Thyroid gland (tissue), 4 donors: Measurements from ENCODE around the gene APLNR. TPM values are rescaled to one million over a fixed set of nuclear protein-coding genes. Genes with fewer than 3 reads are reported as not detected.

Source experiments
- DNase-seq, 2 donors: peaks; one replicate each; pipeline ENCODE4 v3.0.0-alpha.2; 2019
- H3K27ac ChIP-seq, 3 donors: fragments of 200-600 bp; sonication (generic); 1 replicate in 2 of 3; 2 replicates in 1 of 3; pipeline ENCODE4 v1.5.1; 2016 to 2019; ENCODE audit warnings: mild to moderate bottlenecking in 1 of 3, moderate library complexity in 1 of 3
- H3K27me3 ChIP-seq: fragments of 200-600 bp; sonication (generic); one replicate; pipeline ENCODE4 v1.5.1; 2019
- H3K36me3 ChIP-seq, 2 donors: fragments of 200-600 bp; sonication (generic); one replicate each; pipeline ENCODE4 v1.5.1; 2016 to 2019
- H3K4me1 ChIP-seq, 2 donors: fragments of 200-600 bp; sonication (generic); one replicate each; pipeline ENCODE4 v1.5.1; 2017 to 2019
- H3K4me3 ChIP-seq, 3 donors: fragments of 200-600 bp; sonication (generic); replicated peaks in 1 of 3; 1 replicate in 2 of 3; 2 replicates in 1 of 3; pipeline ENCODE4 v1.5.1; 2016; ENCODE audit warnings: mild to moderate bottlenecking in 1 of 3
- H3K9me3 ChIP-seq: fragments of 200-600 bp; sonication (generic); one replicate; pipeline ENCODE4 v1.5.1; 2017
- POLR2A ChIP-seq, 2 donors: fragments of 450-650 bp; IDR thresholded peaks; one replicate each; pipeline ENCODE4 v1.6.1; 2017; ENCODE audit warnings: antibody characterized with exemption in 2 of 2, mild to moderate bottlenecking in 2 of 2, moderate library complexity in 1 of 2
- WGBS, 2 donors: methylation state at CpG; one replicate each; pipeline ENCODE4 v1.1.5; 2017; 5-methylcytosine and 5-hydroxymethylcytosine counted together
- intact Hi-C: fragments of 100-400 bp; cut with DNase I; formaldehyde crosslinking; loops from one replicate; pipeline ENCODE4 v1.15.1; 2023
- total RNA-seq, 4 donors: library from RNA; depleted of rRNA; stranded (reverse); fragments of >200 nt; gene quantifications; one replicate each; pipeline ENCODE4 v1.2.3, GENCODE V29; 2016
- TF ChIP-seq, protein P1 (sequence below), 6 experiments: fragments of 200-600 bp in 3 of 6; fragments of 450-650 bp in 3 of 6; sonication (generic) in 3 of 6; IDR thresholded peaks; one replicate each; pipeline ENCODE4 v1.5.1; 2016 to 2019; ENCODE audit warnings: antibody characterized with exemption in 6 of 6, mild to moderate bottlenecking in 2 of 6, inconsistent platforms in 1 of 6, moderate library complexity in 1 of 6

APLNR gene
- total RNA-seq, 4 donors from 2014 or later, result 4.4 to 6.1 (median 4.8) TPM

DNA sequence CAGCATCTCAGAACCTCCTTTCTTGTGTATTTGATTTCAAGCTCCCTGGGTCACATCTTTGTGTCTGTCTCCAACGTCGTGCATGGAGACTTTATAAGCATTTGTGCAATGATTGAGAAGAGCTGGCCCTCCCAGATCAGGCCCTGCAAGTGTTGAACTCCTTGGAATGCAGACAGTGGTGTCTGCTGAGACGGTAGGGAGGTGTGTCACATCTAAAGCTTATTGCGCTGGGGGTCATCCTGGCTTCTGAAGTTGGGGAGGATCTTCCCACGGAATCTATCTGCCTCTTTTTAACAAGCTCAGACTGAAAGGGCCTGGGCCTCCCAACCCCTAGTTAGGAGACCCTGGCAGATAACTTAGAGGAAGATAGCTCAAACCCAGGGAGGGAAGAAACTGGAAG lies 6.7 kb downstream of the APLNR start:
- Histone ChIP-seq H3K4me1 (no peaks in the 10 kb centered on the region), H3K9me3 (no peaks in the 10 kb centered on the region), H3K27me3 (no peaks in the 10 kb centered on the region), H3K36me3 (no peaks in the 10 kb centered on the region), H3K4me3 (no peak overlapping the region), H3K27ac (no peak overlapping the region)
- no peak for TF ChIP-seq POLR2A (IDR thresholded peaks at IDR 0.05)
- TF ChIP-seq, protein P1, sequence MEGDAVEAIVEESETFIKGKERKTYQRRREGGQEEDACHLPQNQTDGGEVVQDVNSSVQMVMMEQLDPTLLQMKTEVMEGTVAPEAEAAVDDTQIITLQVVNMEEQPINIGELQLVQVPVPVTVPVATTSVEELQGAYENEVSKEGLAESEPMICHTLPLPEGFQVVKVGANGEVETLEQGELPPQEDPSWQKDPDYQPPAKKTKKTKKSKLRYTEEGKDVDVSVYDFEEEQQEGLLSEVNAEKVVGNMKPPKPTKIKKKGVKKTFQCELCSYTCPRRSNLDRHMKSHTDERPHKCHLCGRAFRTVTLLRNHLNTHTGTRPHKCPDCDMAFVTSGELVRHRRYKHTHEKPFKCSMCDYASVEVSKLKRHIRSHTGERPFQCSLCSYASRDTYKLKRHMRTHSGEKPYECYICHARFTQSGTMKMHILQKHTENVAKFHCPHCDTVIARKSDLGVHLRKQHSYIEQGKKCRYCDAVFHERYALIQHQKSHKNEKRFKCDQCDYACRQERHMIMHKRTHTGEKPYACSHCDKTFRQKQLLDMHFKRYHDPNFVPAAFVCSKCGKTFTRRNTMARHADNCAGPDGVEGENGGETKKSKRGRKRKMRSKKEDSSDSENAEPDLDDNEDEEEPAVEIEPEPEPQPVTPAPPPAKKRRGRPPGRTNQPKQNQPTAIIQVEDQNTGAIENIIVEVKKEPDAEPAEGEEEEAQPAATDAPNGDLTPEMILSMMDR (IDR thresholded peaks at IDR 0.05), result no peak
- intact Hi-C loops, result no loop called here
- 41 to 65% methylated on average over 5 of the region's 5 CpGs for WGBS, 2 donors
- no peak for DNase-seq

DNA sequence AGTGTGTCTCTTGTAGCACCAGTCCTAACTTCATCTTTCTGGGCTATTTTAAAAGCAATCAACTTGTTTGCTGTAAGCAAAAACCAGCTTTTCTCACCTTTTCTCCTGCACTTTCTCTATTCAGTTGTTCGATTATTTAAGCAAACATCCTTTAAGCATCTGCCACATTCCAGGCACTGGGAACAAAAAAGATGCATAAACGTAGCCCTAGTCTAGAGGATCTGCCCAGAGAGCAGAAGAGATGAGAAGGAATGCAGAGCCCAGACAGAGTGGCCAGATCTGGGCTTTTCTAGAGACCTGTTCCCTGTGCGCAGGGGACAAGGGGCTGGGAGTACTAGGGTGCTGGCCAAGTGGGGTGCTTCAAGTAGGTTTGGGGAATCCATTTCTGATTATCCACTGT lies 8.4 kb downstream of the APLNR start:
- TF ChIP-seq, protein P1 (IDR thresholded peaks at IDR 0.05), result no peak
- no peak for TF ChIP-seq POLR2A (IDR thresholded peaks at IDR 0.05)
- intact Hi-C loops, result no loop called here
- no peaks in the 10 kb centered on the region for H3K27me3 ChIP-seq

DNA sequence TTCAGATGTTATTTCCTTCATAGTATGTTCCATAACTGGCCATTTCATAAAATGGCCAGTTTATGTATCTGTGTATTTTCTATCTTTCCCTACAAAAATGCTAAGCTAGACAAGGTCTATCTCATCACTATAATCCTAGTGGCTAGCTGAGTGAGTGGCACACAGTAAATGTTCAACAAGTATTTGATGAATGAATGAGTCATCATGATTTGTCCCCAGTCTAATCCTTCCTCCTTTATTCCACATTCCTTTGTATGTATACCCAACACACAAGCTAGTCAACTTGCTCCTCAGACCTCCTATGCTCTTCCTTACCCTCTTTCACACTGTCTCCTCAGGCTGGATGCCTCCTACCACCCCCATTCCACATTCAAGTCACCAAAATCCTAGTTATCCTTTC lies 12.5 kb downstream of the APLNR start:
- no peak for DNase-seq
- TF ChIP-seq POLR2A (IDR thresholded peaks at IDR 0.05), result no peak
- TF ChIP-seq, protein P1 (IDR thresholded peaks at IDR 0.05), result no peak
- no peak overlapping the region for H3K27ac ChIP-seq
- H3K9me3 ChIP-seq, result no peaks in the 10 kb centered on the region
- H3K36me3 ChIP-seq, result no peaks in the 10 kb centered on the region
- H3K27me3 ChIP-seq, result no peaks in the 10 kb centered on the region
- H3K4me3 ChIP-seq, result no peak overlapping the region
- no peaks in the 10 kb centered on the region for H3K4me1 ChIP-seq
- intact Hi-C loops, result no loop called here

More for the DNA sequence above, 8.4 kb downstream of the APLNR start:
- no peak overlapping the region for H3K4me3 ChIP-seq
- no peaks in the 10 kb centered on the region for H3K36me3 ChIP-seq
- DNase-seq, result no peak
- no peak overlapping the region for H3K27ac ChIP-seq
- 76% methylated on average over 3 of the region's 3 CpGs for WGBS, 2 donors
- no peaks in the 10 kb centered on the region for H3K9me3 ChIP-seq
- H3K4me1 ChIP-seq, result no peaks in the 10 kb centered on the region

DNA sequence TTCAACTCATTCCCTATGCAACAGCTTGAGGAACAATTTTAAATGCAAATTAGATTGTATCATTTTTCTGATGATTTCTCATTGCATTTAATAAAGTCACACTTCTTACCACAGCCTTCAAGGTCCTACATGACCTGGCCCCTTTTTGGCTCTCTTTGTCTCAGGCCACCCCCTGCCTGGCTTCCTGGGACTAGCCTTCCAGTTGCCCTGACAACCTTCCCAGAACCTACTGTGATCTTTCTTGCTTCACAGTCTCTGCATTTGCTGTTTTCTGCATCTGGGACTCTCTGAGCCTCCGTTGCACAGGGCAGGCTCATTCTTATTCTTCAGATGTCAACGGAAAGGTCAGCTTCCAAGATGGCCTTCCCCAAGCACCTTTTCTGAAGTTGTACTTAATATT lies 12.9 kb downstream of the APLNR start:
- WGBS, 2 donors, result 83 to 91% methylated on average over 2 of the region's 2 CpGs
- intact Hi-C loops, result no loop called here
- peaks cover 0 to 3% of the 10 kb centered on the region in 2 donors for H3K4me1 ChIP-seq
- H3K4me3 ChIP-seq, result no peak overlapping the region
- TF ChIP-seq POLR2A (IDR thresholded peaks at IDR 0.05), result no peak
- TF ChIP-seq, protein P1 (IDR thresholded peaks at IDR 0.05), result no peak
- no peaks in the 10 kb centered on the region for H3K9me3 ChIP-seq
- H3K27ac ChIP-seq, result no peak overlapping the region
- H3K27me3 ChIP-seq, result no peaks in the 10 kb centered on the region
- no peak for DNase-seq
- H3K36me3 ChIP-seq, result no peaks in the 10 kb centered on the region

DNA sequence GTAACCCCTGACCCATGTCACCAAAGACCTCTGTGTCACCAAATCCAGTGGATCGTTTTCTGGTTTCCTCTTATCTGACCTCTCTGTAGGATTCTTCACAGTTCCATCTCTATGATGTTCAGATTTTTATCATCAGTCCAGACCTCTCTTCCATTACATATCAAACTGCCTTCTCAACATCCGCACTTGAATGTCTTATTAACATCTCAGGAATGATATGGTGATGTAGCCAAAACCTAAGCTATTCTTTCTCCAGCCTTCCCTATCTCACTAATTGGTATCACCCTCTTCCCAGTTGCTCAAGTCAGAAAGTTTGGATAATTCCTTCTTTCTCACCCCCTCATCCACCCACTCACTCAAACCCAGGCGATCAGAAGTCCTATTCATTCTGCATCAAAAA lies 13.4 kb downstream of the APLNR start:
- Histone ChIP-seq H3K9me3 (no peaks in the 10 kb centered on the region), H3K4me1 (peaks cover 0 to 3% of the 10 kb centered on the region in 2 donors), H3K27me3 (no peaks in the 10 kb centered on the region), H3K27ac (no peak overlapping the region), H3K4me3 (no peak overlapping the region), H3K36me3 (no peaks in the 10 kb centered on the region)
- TF ChIP-seq POLR2A (IDR thresholded peaks at IDR 0.05), result no peak
- TF ChIP-seq, protein P1 (IDR thresholded peaks at IDR 0.05), result no peak
- intact Hi-C loops, result no loop called here
- WGBS, 2 donors, result 82 to 87% methylated on average over 3 of the region's 3 CpGs
- no peak for DNase-seq
